Ascending aorta (tissue), 2 donors: ENCODE results near the gene MAP3K4. TPM values are rescaled to one million over a fixed set of nuclear protein-coding genes. Genes with fewer than 3 reads are reported as not detected.

Source experiments
- DNase-seq, 2 donors: peaks; one replicate each; pipeline ENCODE4 v3.0.0-alpha.2; 2019; ENCODE audit warnings: low spot score in 2 of 2
- H3K27ac ChIP-seq, 2 donors: fragments of 200-600 bp; sonication (generic); one replicate each; pipeline ENCODE4 v1.5.1; 2016 to 2017; ENCODE audit warnings: mild to moderate bottlenecking in 1 of 2
- H3K27me3 ChIP-seq: fragments of 200-600 bp; sonication (generic); one replicate; pipeline ENCODE4 v1.5.1; 2017
- H3K36me3 ChIP-seq, 2 donors: fragments of 200-600 bp; sonication (generic); one replicate each; pipeline ENCODE4 v1.5.1; 2016
- H3K4me1 ChIP-seq, 2 donors: fragments of 200-600 bp; sonication (generic); one replicate each; pipeline ENCODE4 v1.5.1; 2016 to 2017; ENCODE audit warnings: mild to moderate bottlenecking in 1 of 2
- H3K4me3 ChIP-seq, 2 donors: fragments of 200-600 bp; sonication (generic); one replicate each; pipeline ENCODE4 v1.5.1; 2016 to 2017; ENCODE audit warnings: mild to moderate bottlenecking in 1 of 2
- H3K9me3 ChIP-seq, 2 donors: fragments of 200-600 bp; sonication (generic); one replicate each; pipeline ENCODE4 v1.5.1; 2016
- CTCF ChIP-seq, 3 experiments: fragments of 200-600 bp in 2 of 3; fragments of 450-650 bp in 1 of 3; sonication (generic) in 2 of 3; IDR thresholded peaks; one replicate each; pipeline ENCODE4 v1.5.1; 2016 to 2019; ENCODE audit warnings: antibody characterized with exemption in 3 of 3, mild to moderate bottlenecking in 1 of 3, moderate library complexity in 1 of 3
- intact Hi-C: fragments of 100-400 bp; cut with DNase I; formaldehyde crosslinking; loops from one replicate; pipeline ENCODE4 v1.15.1; 2023
- total RNA-seq: library from RNA; depleted of rRNA; stranded (reverse); fragments of >200 nt; gene quantifications from one replicate; pipeline ENCODE4 v1.1.0, GENCODE V29; 2016

MAP3K4 gene
- total RNA-seq, 1 donor from 2014 or later, result 14.9 TPM

- DNase-seq, result no peak
- Histone ChIP-seq H3K27ac (no peak overlapping the region), H3K9me3 (no peaks in the 10 kb centered on the region), H3K4me3 (no peak overlapping the region), H3K27me3 (no peaks in the 10 kb centered on the region), H3K4me1 (peaks cover 0 to 7% of the 10 kb centered on the region in 2 donors), H3K36me3 (no peaks in the 10 kb centered on the region)
- intact Hi-C loops, result no loop called here
- no peak for TF ChIP-seq CTCF (IDR thresholded peaks at IDR 0.05)
These were observed 35.8 kb downstream of the MAP3K4 start for GRCh38 chr6:161027385-161027784.

- no peak for TF ChIP-seq CTCF (IDR thresholded peaks at IDR 0.05)
These were observed 37.7 kb downstream of the MAP3K4 start for GRCh38 chr6:161029195-161029809.

GRCh38 chr6:161031721-161032495, 40.3 kb downstream of the MAP3K4 start:
- H3K27ac ChIP-seq, result no peak overlapping the region
- TF ChIP-seq CTCF (IDR thresholded peaks at IDR 0.05), result no peak

More at GRCh38 chr6:161029195-161029809, 37.7 kb downstream of the MAP3K4 start:
- no peaks in the 10 kb centered on the region for H3K27me3 ChIP-seq
- DNase-seq, result no peak
- peak overlapping the region in 1 of 2 donors; percentile 14 for H3K27ac ChIP-seq
- H3K9me3 ChIP-seq, result no peaks in the 10 kb centered on the region
- H3K4me1 ChIP-seq, result peaks cover 0 to 7% of the 10 kb centered on the region in 2 donors
- intact Hi-C loops, result no loop called here
- H3K36me3 ChIP-seq, result no peaks in the 10 kb centered on the region
- H3K4me3 ChIP-seq, result no peak overlapping the region

GRCh38 chr6:161033667-161034066, 42.1 kb downstream of the MAP3K4 start:
- peaks cover 0 to 7% of the 10 kb centered on the region in 2 donors for H3K4me1 ChIP-seq
- no peak for DNase-seq
- no peak overlapping the region for H3K27ac ChIP-seq
- no peak overlapping the region for H3K4me3 ChIP-seq
- H3K27me3 ChIP-seq, result no peaks in the 10 kb centered on the region
- no peak for TF ChIP-seq CTCF (IDR thresholded peaks at IDR 0.05)
- peaks cover 13 to 23% of the 10 kb centered on the region in 2 donors for H3K36me3 ChIP-seq
- H3K9me3 ChIP-seq, result no peaks in the 10 kb centered on the region
- intact Hi-C loops, result no loop called here

More at GRCh38 chr6:161031721-161032495, 40.3 kb downstream of the MAP3K4 start:
- H3K4me1 ChIP-seq, result peaks cover 0 to 7% of the 10 kb centered on the region in 2 donors
- H3K36me3 ChIP-seq, result peaks cover 6 to 10% of the 10 kb centered on the region in 2 donors
- intact Hi-C loops, result no loop called here
- H3K27me3 ChIP-seq, result no peaks in the 10 kb centered on the region
- no peaks in the 10 kb centered on the region for H3K9me3 ChIP-seq
- H3K4me3 ChIP-seq, result no peak overlapping the region
- DNase-seq, result no peak

- intact Hi-C loops, result no loop called here
- no peaks in the 10 kb centered on the region for H3K9me3 ChIP-seq
These were observed 43.8 kb downstream of the MAP3K4 start for GRCh38 chr6:161035182-161035980.

More at GRCh38 chr6:161035182-161035980, 43.8 kb downstream of the MAP3K4 start:
- Histone ChIP-seq H3K4me1 (no peaks in the 10 kb centered on the region), H3K36me3 (peaks cover 17 to 26% of the 10 kb centered on the region in 2 donors), H3K4me3 (no peak overlapping the region), H3K27me3 (no peaks in the 10 kb centered on the region), H3K27ac (no peak overlapping the region)
- TF ChIP-seq CTCF (IDR thresholded peaks at IDR 0.05), result no peak
- DNase-seq, result no peak
